Neutrophil (primary cell): ENCODE data around the gene ELAC1.

Experiments used
- H3K27ac ChIP-seq: fragments of 200-600 bp; sonication (generic); 2 replicates; pipeline ENCODE4 v1.5.1; 2016; ENCODE audit warnings: mild to moderate bottlenecking, moderate library complexity
- H3K27me3 ChIP-seq: fragments of 200-600 bp; sonication (generic); 2 replicates; pipeline ENCODE4 v1.6.0; 2016; ENCODE audit warnings: mild to moderate bottlenecking
- H3K36me3 ChIP-seq: fragments of 200-600 bp; sonication (generic); 2 replicates; pipeline ENCODE4 v1.5.1; 2017
- H3K4me1 ChIP-seq, 2 experiments: fragments of 200-600 bp in 1 of 2; sonication (generic) in 1 of 2; 1 replicate in 1 of 2; 2 replicates in 1 of 2; pipeline versions ENCODE4 v1.5.1 to v1.6.1; 2013 to 2016; ENCODE audit warnings: low read depth in 1 of 2, low read length in 1 of 2, mild to moderate bottlenecking in 1 of 2, moderate library complexity in 1 of 2; ENCODE audit not compliant: control insufficient read depth in 1 of 2, insufficient read depth in 1 of 2
- H3K4me3 ChIP-seq, 2 experiments: fragments of 200-600 bp in 1 of 2; sonication (generic) in 1 of 2; 1 replicate in 1 of 2; 2 replicates in 1 of 2; pipeline ENCODE4 v1.5.1; 2013 to 2016; ENCODE audit warnings: low read depth in 1 of 2, low read length in 1 of 2, mild to moderate bottlenecking in 1 of 2, moderate library complexity in 1 of 2
- H3K9me3 ChIP-seq: fragments of 200-600 bp; sonication (generic); 2 replicates; pipeline ENCODE4 v1.5.1; 2016
- TF ChIP-seq, protein P1 (sequence below): fragments of 200-600 bp; sonication (generic); IDR thresholded peaks from 2 replicates; pipeline ENCODE4 v1.5.1; 2016; ENCODE audit warnings: antibody characterized with exemption

The ELAC1 gene

DNA sequence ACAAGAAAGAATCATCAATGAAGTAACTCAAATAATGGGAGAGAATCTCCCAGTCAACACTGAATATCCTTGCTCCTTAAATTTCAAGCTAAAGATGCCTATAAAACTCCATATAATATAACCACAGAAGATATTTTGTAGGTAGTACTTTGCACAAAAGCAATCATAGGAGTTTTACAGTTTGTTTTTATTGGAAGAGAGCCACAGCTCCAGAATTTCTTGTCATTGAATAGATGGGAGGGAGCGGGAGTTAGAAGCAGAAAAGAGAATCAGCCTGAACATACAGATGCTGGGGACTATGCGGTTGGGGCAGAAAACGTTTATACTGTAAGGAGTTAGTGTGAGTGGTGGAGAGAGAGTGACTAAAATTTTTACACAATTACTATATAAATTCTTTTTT, 43.9 kb downstream of the ELAC1 start:
- Histone ChIP-seq H3K9me3 (no peaks in the 10 kb centered on the region), H3K36me3 (no peaks in the 10 kb centered on the region), H3K27ac (no peak overlapping the region), H3K4me3 (no peak overlapping the region), H3K4me1 (no peaks in the 10 kb centered on the region), H3K27me3 (no peaks in the 10 kb centered on the region)
- TF ChIP-seq, protein P1, sequence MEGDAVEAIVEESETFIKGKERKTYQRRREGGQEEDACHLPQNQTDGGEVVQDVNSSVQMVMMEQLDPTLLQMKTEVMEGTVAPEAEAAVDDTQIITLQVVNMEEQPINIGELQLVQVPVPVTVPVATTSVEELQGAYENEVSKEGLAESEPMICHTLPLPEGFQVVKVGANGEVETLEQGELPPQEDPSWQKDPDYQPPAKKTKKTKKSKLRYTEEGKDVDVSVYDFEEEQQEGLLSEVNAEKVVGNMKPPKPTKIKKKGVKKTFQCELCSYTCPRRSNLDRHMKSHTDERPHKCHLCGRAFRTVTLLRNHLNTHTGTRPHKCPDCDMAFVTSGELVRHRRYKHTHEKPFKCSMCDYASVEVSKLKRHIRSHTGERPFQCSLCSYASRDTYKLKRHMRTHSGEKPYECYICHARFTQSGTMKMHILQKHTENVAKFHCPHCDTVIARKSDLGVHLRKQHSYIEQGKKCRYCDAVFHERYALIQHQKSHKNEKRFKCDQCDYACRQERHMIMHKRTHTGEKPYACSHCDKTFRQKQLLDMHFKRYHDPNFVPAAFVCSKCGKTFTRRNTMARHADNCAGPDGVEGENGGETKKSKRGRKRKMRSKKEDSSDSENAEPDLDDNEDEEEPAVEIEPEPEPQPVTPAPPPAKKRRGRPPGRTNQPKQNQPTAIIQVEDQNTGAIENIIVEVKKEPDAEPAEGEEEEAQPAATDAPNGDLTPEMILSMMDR, result no peak

DNA sequence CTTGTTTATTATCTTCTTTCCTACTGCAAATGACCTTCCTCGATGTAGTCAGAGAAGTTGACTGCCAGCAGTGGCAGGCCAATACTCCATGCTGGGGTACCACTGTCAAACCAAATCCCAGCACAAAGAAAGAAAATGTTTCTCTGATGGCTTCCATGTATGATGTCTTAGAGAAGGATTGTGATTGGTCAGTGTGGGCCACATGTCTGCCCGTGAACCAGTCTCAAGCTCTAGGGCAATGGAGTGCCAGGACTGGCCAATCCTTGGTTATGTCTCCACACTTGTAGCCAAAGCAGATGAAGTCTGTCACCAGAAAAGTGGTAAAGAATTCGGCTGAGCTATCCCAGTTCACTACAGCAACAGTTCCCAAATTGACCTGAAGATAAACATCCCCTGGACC, 44.6 kb downstream of the ELAC1 start:
- Histone ChIP-seq H3K36me3 (no peaks in the 10 kb centered on the region), H3K9me3 (no peaks in the 10 kb centered on the region), H3K4me3 (no peak overlapping the region), H3K27ac (no peak overlapping the region), H3K4me1 (no peaks in the 10 kb centered on the region), H3K27me3 (no peaks in the 10 kb centered on the region)
- TF ChIP-seq, protein P1, result no peak

DNA sequence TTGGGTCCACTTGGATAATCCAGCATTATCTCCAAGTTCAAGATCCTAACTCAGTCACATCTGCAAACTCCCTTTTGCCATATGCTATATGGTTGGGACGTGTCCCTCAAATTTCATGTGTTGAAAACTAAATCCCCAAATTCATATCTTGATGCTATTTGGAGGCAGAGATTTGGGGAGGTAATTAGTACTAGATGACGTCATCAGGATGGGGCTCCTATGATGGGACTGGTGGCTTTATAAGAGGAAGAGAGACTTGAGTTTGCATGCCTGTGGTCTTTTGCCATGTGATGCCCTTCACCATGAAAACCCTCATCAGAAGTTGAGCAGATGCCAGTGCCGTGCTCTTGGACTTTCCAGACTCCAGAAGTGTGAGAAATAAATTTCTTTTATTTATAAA, 45.4 kb downstream of the ELAC1 start:
- no peaks in the 10 kb centered on the region for H3K36me3 ChIP-seq
- H3K4me3 ChIP-seq, result no peak overlapping the region
- TF ChIP-seq, protein P1, result no peak
- H3K27me3 ChIP-seq, result no peaks in the 10 kb centered on the region
- H3K4me1 ChIP-seq, result no peaks in the 10 kb centered on the region
- H3K27ac ChIP-seq, result no peak overlapping the region
- no peaks in the 10 kb centered on the region for H3K9me3 ChIP-seq

DNA sequence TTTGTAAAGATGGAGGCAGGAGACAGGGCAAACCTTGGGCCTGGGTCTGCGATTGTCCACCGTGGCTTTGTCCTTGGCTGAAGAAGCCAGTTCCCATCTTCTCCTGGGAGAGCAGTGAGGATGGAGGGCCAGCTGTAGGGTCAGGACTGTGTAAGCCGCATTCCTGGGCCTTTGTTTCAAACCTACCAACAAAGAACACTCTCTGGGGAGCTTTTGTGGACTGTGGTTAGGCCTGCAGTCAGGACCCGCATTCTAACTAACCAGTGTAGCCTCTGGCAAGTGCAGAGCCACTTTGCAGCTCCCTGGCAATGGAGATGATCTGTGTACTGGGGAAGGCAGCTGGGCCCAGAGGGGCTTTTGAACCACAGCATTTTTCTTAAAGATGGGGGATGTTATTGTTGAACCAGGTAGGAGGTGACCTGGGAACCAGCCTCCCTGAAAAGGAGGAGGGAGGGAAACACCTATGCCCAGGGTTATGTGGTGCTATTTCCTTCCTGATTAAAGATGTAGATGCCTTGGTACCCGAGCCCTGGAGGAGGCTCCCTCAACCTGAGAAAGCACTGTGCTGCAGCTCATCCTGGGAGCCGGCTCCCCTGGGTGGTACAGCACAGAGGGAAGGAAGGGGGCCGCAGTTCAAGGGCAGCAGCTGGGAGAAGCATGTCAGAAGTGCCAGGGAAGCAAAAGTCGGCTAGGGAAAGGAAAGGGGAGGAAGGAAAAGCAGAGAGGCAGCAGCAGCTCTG, 49.5 kb downstream of the ELAC1 start:
- no peak overlapping the region for H3K4me3 ChIP-seq
- no peaks in the 10 kb centered on the region for H3K9me3 ChIP-seq
- TF ChIP-seq, protein P1, result no peak
- no peaks in the 10 kb centered on the region for H3K36me3 ChIP-seq
- H3K4me1 ChIP-seq, result no peaks in the 10 kb centered on the region
- H3K27me3 ChIP-seq, result no peaks in the 10 kb centered on the region
- H3K27ac ChIP-seq, result no peak overlapping the region

DNA sequence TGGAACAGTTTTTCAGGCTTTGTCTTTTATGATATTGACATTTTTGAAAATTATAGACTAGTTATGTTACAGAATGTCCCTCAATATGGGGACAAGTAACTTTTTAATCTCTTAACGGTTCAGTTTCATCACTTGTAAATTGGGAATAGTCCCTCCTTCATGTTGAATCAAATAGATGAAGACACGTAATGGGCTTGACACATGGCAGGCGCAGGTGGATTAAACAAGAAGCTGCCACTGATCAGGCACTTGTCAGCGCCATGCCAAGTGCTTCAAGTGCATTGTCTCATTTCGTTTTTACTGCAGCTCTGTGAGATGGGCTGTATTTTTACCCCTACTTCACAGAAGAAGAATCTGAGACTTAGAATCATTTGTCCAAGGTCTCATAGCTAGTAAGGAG, 52.7 kb downstream of the ELAC1 start:
- H3K36me3 ChIP-seq, result no peaks in the 10 kb centered on the region
- H3K4me3 ChIP-seq, result no peak overlapping the region
- no peak overlapping the region for H3K27ac ChIP-seq
- no peaks in the 10 kb centered on the region for H3K27me3 ChIP-seq
- TF ChIP-seq, protein P1, result no peak
- H3K4me1 ChIP-seq, result no peaks in the 10 kb centered on the region
- H3K9me3 ChIP-seq, result no peaks in the 10 kb centered on the region
